GM12878 (cell line): ENCODE data around the gene CSTPP1. TPM values are rescaled to one million over a fixed set of nuclear protein-coding genes. Genes with fewer than 3 reads are reported as not detected.

ENCODE experiments used
- ATAC-seq: fragments of 200-7000 bp; cut with Tn5 transposase; 3 replicates; pipeline ENCODE4 v1.9.1; 2020; ENCODE audit warnings: mild to moderate bottlenecking, moderate library complexity
- BruUV-seq: library from RNA; stranded (reverse); fragments of 400-500 nt; replicated peaks from 2 replicates; lab custom pipeline; 2021; lab: Mats Ljungman, UMichigan
- CTCF ChIA-PET: fragments of 300-600 bp; sonication (Branson Sonifier 250); formaldehyde crosslinking; extraction: SDS; loops from one replicate; lab custom pipeline; 2021; ENCODE audit warnings: inconsistent platforms; lab: Yijun Ruan, JAX
- POLR2A ChIA-PET: fragments of 350-600 bp; formaldehyde crosslinking; extraction: SDS; loops from one replicate; lab custom pipeline; 2021; ENCODE audit warnings: inconsistent platforms; lab: Charles Lee
- RAD21 ChIA-PET: fragments of 300-600 bp; sonication (Branson Sonifier 250); formaldehyde crosslinking; loops from one replicate; lab custom pipeline; 2023; ENCODE audit warnings: antibody characterized with exemption; ENCODE audit not compliant: unreplicated experiment; lab: Charles Lee
- SMC1A ChIA-PET: fragments of 300-600 bp; sonication (Branson Sonifier 250); formaldehyde crosslinking; loops from one replicate; lab custom pipeline; 2023; ENCODE audit not compliant: unreplicated experiment, uncharacterized antibody; lab: Charles Lee
- DNase-seq: peaks from one replicate; pipeline ENCODE4 v3.0.0-alpha.2; 2011; ENCODE audit warnings: low read depth, low spot score
- FAIRE-seq: peaks from 3 replicates; lab custom pipeline; 2011; peaks lifted over from hg19 to GRCh38; lab: Jason Lieb, UNC
- H2AFZ ChIP-seq: 2 replicates; pipeline ENCODE4 v1.6.0; 2011; ENCODE audit warnings: low read depth, low read length, control low read depth; ENCODE audit not compliant: control insufficient read depth
- H3K27ac ChIP-seq: 2 replicates; pipeline ENCODE4 v1.5.1; 2011; ENCODE audit warnings: control low read depth; ENCODE audit not compliant: control insufficient read depth, insufficient read depth
- H3K27me3 ChIP-seq, 2 experiments: replicated peaks in 1 of 2; 2 replicates each; pipeline versions ENCODE4 v1.6.0 to v1.6.1; 2011; ENCODE audit warnings: low read length in 1 of 2; ENCODE audit not compliant: control insufficient read depth in 2 of 2, insufficient read depth in 2 of 2
- H3K36me3 ChIP-seq, 2 experiments: 2 replicates each; pipeline ENCODE4 v1.5.1; 2011; ENCODE audit warnings: low read length in 1 of 2; ENCODE audit not compliant: control insufficient read depth in 2 of 2, insufficient read depth in 2 of 2
- H3K4me1 ChIP-seq: 2 replicates; pipeline ENCODE4 v1.6.1; 2011; ENCODE audit warnings: mild to moderate bottlenecking, low read length, moderate library complexity, mixed read lengths; ENCODE audit not compliant: control insufficient read depth, insufficient read depth
- H3K4me2 ChIP-seq: 2 replicates; pipeline ENCODE4 v1.6.0; 2011; ENCODE audit warnings: control low read depth; ENCODE audit not compliant: control insufficient read depth, insufficient read depth
- H3K4me3 ChIP-seq: fragments of 200-600 bp; sonication (generic); 2 replicates; pipeline ENCODE4 v1.5.1; 2016
- H3K79me2 ChIP-seq: 2 replicates; pipeline ENCODE4 v1.6.0; 2011; ENCODE audit warnings: low read length; ENCODE audit not compliant: control insufficient read depth, insufficient read depth
- H3K9ac ChIP-seq: 2 replicates; pipeline ENCODE4 v1.8.0; 2011; ENCODE audit warnings: low read length, control low read depth, mixed read lengths; ENCODE audit not compliant: control insufficient read depth, insufficient read depth
- H3K9me3 ChIP-seq: replicated peaks from 3 replicates; pipeline ENCODE4 v1.5.1; 2011; ENCODE audit warnings: mild to moderate bottlenecking, low read length; ENCODE audit not compliant: control insufficient read depth, insufficient read depth
- H4K20me1 ChIP-seq: 2 replicates; pipeline ENCODE4 v1.6.0; 2011; ENCODE audit not compliant: control insufficient read depth, insufficient read depth
- ATF7 ChIP-seq: fragments of 450-650 bp; IDR thresholded peaks from 2 replicates; pipeline ENCODE4 v1.6.1; 2016; ENCODE audit warnings: low read depth, mild to moderate bottlenecking
- CREM ChIP-seq: IDR thresholded peaks from 2 replicates; pipeline ENCODE4 v1.6.1; 2014; ENCODE audit warnings: antibody characterized with exemption, low read depth
- ETV6 ChIP-seq, 2 experiments: fragments of 450-650 bp in 1 of 2; IDR thresholded peaks in 1 of 2; conservative IDR thresholded peaks in 1 of 2; 2 replicates each; pipeline ENCODE4 v1.6.1; 2014; ENCODE audit warnings: antibody characterized with exemption in 1 of 2, borderline replicate concordance in 1 of 2, low read depth in 1 of 2, mild to moderate bottlenecking in 1 of 2, moderate library complexity in 1 of 2
- GABPA ChIP-seq: IDR thresholded peaks from 2 replicates; pipeline ENCODE4 v1.6.1; 2014; ENCODE audit warnings: antibody characterized with exemption, low read depth, mild to moderate bottlenecking, inconsistent platforms
- HDAC2 ChIP-seq: fragments of 200-600 bp; sonication (generic); IDR thresholded peaks from 2 replicates; pipeline ENCODE4 v1.6.1; 2017
- KAT2A ChIP-seq: conservative IDR thresholded peaks from 2 replicates; pipeline ENCODE4 v1.6.1; 2011; ENCODE audit warnings: low read depth, low read length; ENCODE audit not compliant: control insufficient read depth
- NRF1 ChIP-seq: conservative IDR thresholded peaks from 2 replicates; pipeline ENCODE4 v1.6.1; 2011; ENCODE audit warnings: mild to moderate bottlenecking, low read depth, low read length, improper control_type of control experiment
- SREBF1 ChIP-seq: IDR thresholded peaks from 2 replicates; pipeline ENCODE4 v1.6.1; 2012; ENCODE audit warnings: mild to moderate bottlenecking, low read length
- TARDBP ChIP-seq: IDR thresholded peaks from 2 replicates; pipeline ENCODE4 v1.6.1; 2016; ENCODE audit warnings: borderline replicate concordance
- TBL1XR1 ChIP-seq: IDR thresholded peaks from 2 replicates; pipeline ENCODE4 v1.6.1; 2012; ENCODE audit warnings: low read depth, low read length, improper control_type of control experiment
- WGBS: methylation state at CpG from one replicate; pipeline ENCODE4 v1.1.6; 2016; ENCODE audit warnings: low lambda C conversion rate; ENCODE audit not compliant: insufficient replicate concordance, insufficient coverage; ENCODE audit errors: missing lambda C conversion rate; 5-methylcytosine and 5-hydroxymethylcytosine counted together
- in situ Hi-C: fragments of 300-500 bp; cut with MboI; formaldehyde crosslinking; loops from 9 replicates; pipeline ENCODE4 v1.14.3; 2018; ENCODE audit warnings: mixed read lengths
- intact Hi-C: fragments of 100-400 bp; cut with micrococcal nuclease; formaldehyde crosslinking; loops from one replicate; pipeline ENCODE4 v1.14.2; 2022; ENCODE audit not compliant: unreplicated experiment
- polyA plus RNA-seq, 11 experiments: library from polyadenylated mRNA; depleted of rRNA in 4 of 11; unstranded in 6 of 11; stranded (reverse) in 5 of 11; fragments of >200 nt; fragmentation: Nextera tagmentation in 4 of 11; fragmentation: Illumina TruSeq in 1 of 11; extraction: Ambion mirVana in 4 of 11; extraction: Trizol in 1 of 11; gene quantifications; 1 replicate in 1 of 11; 2 replicates in 10 of 11; pipeline versions ENCODE4 v1.2.1 to v1.2.3, GENCODE V29; 2011 to 2016; ENCODE audit warnings: inconsistent platforms in 2 of 11, missing spikeins in 2 of 11, low read depth in 1 of 11
- total RNA-seq, 4 experiments: library from RNA; depleted of rRNA in 3 of 4; stranded (reverse); fragments of >200 nt in 3 of 4; fragmentation: Illumina TruSeq in 1 of 4; extraction: Trizol in 1 of 4; gene quantifications; 2 replicates each; pipeline versions ENCODE4 v1.2.1 to v1.2.3, GENCODE V29; 2013 to 2021
- TF ChIP-seq, protein P1 (sequence below): IDR thresholded peaks from 2 replicates; pipeline ENCODE4 v1.6.1; 2012; ENCODE audit warnings: low read depth, low read length, improper control_type of control experiment

Gene CSTPP1
- total and polyA plus RNA-seq, 10 of the 15 experiments (the other 5 are each of a cell fraction or from before 2014, with no cell fraction given), result 7.1 to 23.4 (median 17.5) TPM

GRCh38 chr11:47178316-47178715 is 241.8 kb downstream of the CSTPP1 start (continued):
- TF ChIP-seq ETV6 (conservative IDR thresholded peaks at IDR 0.05 in 1 of 2, IDR thresholded peaks at IDR 0.05 in 1 of 2; ENCODE audit: borderline replicate concordance in 1 of 2, low read depth in 1 of 2) (no peak), KAT2A (no peak), TBL1XR1 (no peak), NRF1 (no peak), SREBF1 (no peak)
- TF ChIP-seq, protein P1, sequence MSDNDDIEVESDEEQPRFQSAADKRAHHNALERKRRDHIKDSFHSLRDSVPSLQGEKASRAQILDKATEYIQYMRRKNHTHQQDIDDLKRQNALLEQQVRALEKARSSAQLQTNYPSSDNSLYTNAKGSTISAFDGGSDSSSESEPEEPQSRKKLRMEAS, result no peak
- TF ChIP-seq, all 136 proteins: peak for 0

DNA sequence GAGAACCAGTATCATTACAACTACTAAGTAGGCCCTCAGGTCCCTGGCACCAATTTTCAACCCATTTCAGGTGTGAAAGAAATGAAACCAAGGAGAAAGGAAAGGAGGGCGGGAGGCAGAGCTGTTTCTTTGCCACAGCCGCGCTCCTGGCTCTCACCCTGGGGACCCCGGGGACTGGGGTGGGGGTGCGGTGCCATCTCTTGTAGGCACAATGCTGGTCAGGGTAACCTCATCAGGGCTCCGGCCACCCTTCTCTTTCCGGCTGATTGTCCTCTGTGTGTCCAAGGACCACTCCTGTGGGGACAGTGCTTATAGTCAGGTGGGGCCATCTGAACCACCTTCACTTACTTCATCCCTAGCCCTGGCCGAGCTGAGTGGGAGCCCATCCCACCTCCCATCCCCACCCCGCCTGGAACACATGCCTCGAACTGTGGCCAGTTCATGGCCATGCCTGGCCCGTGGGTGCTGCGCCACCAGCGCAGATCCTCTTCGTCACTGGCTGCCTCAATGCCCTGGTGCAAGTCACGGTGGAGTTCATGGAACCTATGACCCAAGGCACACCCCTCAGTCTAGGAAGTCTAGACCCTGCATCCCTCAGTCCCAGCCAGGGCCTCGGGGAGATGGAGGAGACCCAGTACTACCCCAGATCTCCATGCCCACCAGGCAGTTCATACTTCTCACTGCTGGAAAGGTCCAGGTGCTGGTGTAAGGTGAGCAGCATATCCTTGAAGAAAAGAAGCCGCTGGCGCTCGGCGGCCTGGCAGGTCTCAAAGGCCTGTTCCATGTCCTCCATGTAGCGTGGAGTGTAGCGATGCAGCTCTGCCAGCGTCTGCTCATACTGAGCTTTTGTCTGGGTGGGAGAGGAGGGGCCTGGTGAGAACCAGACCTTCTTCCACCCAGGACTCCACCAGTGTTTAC is 242.4 kb downstream of the CSTPP1 start:
- Histone ChIP-seq H3K4me3 (no peak overlapping the region), H3K79me2 (peaks cover 24% of the 10 kb centered on the region), H3K9ac (no peak overlapping the region), H3K4me2 (no peak overlapping the region), H3K27me3 (no peaks in the 10 kb centered on the region), H3K9me3 (no peaks in the 10 kb centered on the region), H3K4me1 (peaks cover 14% of the 10 kb centered on the region), H4K20me1 (no peaks in the 10 kb centered on the region), H3K36me3 (peaks cover 0 to 6% of the 10 kb centered on the region in 2 experiments; a peak in 1 of 4 replicates), H2AFZ (no peak overlapping the region)
- WGBS, result 60% methylated on average over 21 of the region's 23 CpGs
- no peak for DNase-seq
- no TSS peak for BruUV-seq
- FAIRE-seq, result no peak
- ATAC-seq, result no peak
- TF ChIP-seq ATF7 (no peak), HDAC2 (no peak), TBL1XR1 (no peak), GABPA (no peak), CREM (no peak), TARDBP (no peak)
- TF ChIP-seq, all 136 proteins: peak for 0
- H3K27ac ChIP-seq, result no peak overlapping the region
- ChIA-PET RAD21 (interaction anchor here (1.0 to 3.7 kb wide), 6 partner anchors 35 to 671 kb away, joined by 3 to 29 read pairs (median 4); partner anchors contain the start of genes ACP2 and DDB2), CTCF (interaction anchor here (0.6 to 6.6 kb wide), 29 partner anchors 9 to 519 kb away, joined by 3 to 88 read pairs (median 5); partner anchors contain the start of genes ACP2, DDB2, MADD and NR1H3), SMC1A (interaction anchor here (0.8 to 5.1 kb wide), 10 partner anchors 26 to 233 kb away, joined by 3 to 35 read pairs (median 4); partner anchors contain the start of genes ACP2, DDB2 and NR1H3), POLR2A (interaction anchor here (1.0 to 1.2 kb wide), 2 partner anchors 36 to 91 kb away, joined by 3 read pairs; partner anchors contain the start of gene DDB2)
- in situ Hi-C loops, result loop anchor here (5.0 kb wide), 1 partner anchor 243 kb away; no protein-coding TSS in a partner anchor
- intact Hi-C loops, result loop anchor here (5.0 to 10.0 kb wide), 3 partner anchors 168 to 666 kb away; partner anchors contain the start of genes NUP160 and PSMC3
